ENCODE results near the gene CDK4. TPM values are rescaled to one million over a fixed set of nuclear protein-coding genes. Genes with fewer than 3 reads are reported as not detected.

CDK4 gene
- total and polyA plus RNA-seq, 2 of the 4 experiments (the other 2 are of a cell fraction), result 261 to 297 TPM

- POLR2A ChIA-PET (ENCODE audit: unreplicated experiment), result no interaction called here
- in situ Hi-C loops (cut with MboI; ENCODE audit: low sequenced_read_pairs), result no loop called here
Observed at GRCh38 chr12:57698414-57698813, 53.7 kb downstream of the CDK4 start.

More at GRCh38 chr12:57698414-57698813, 53.7 kb downstream of the CDK4 start:
- peaks cover 10% of the 10 kb centered on the region for H3K9me1 ChIP-seq (ENCODE audit: insufficient read depth, low read length)
- H4K20me1 ChIP-seq (ENCODE audit: insufficient read depth, low read length), result no peaks in the 10 kb centered on the region
- WGBS, 2 experiments (ENCODE audit: extremely low coverage in 2 of 2, insufficient read length in 1 of 2), result 93% methylated on average over 3 of the region's 3 CpGs; no CpG with 5 or more reads in 1 of the 2 experiments
- BruUV-seq (replicated peaks), result no TSS peak
- 0 out of 2 replicates have a peak, but pooled peaks cover 3% of the 10 kb centered on the region for H3K4me1 ChIP-seq (ENCODE audit: control insufficient read depth, insufficient read depth, low read length)
- H3K23ac ChIP-seq (ENCODE audit: low read depth, low read length), result no peak overlapping the region
- no peak overlapping the region for H2AFZ ChIP-seq (replicated peaks; ENCODE audit: low read length, poor library complexity)
- no peak overlapping the region for H4K91ac ChIP-seq (ENCODE audit: insufficient read depth, low read depth, low read length)
- no peak overlapping the region for H3K56ac ChIP-seq (ENCODE audit: extremely low read depth, insufficient read depth, low read length)
- H2BK120ac ChIP-seq (ENCODE audit: low read depth, low read length), result no peak overlapping the region
- no peak overlapping the region for H3K4me3 ChIP-seq (ENCODE audit: insufficient read depth, low read depth, low read length)
- ATAC-seq (ENCODE audit: low read depth), result no peak
- H4K8ac ChIP-seq (ENCODE audit: low read depth in 2 of 2, low read length in 2 of 2), result no peak overlapping the region
- H2BK5ac ChIP-seq (ENCODE audit: low read depth, low read length, poor library complexity, severe bottlenecking), result no peak overlapping the region
- H3K27ac ChIP-seq (ENCODE audit: insufficient read depth, low read length), result no peak overlapping the region
- CTCF ChIA-PET, result no interaction called here
- no peak overlapping the region for H4K5ac ChIP-seq (ENCODE audit: low read depth, low read length)
- no peak overlapping the region for H2AK9ac ChIP-seq (replicated peaks; ENCODE audit: low read depth, low read length, poor library complexity)
- H3K9me3 ChIP-seq (ENCODE audit: control insufficient read depth, insufficient read depth, low read length), result no peaks in the 10 kb centered on the region
- no peak overlapping the region for H2AK5ac ChIP-seq (ENCODE audit: low read depth, low read length)
- no peak overlapping the region for H3K14ac ChIP-seq (replicated peaks; ENCODE audit: low read depth, low read length)
- intact Hi-C loops (cut with micrococcal nuclease) (no loop called here), dilution Hi-C loops (cut with HindIII; ENCODE audit: low sequenced_read_pairs, unreplicated experiment) (no loop called here)
- no peak overlapping the region for H3K4ac ChIP-seq (ENCODE audit: low read depth, low read length)
- DNase-seq, result no peak
- peaks cover 20% of the 10 kb centered on the region for H3K36me3 ChIP-seq (ENCODE audit: control insufficient read depth, insufficient read depth, low read length)
- H3K4me2 ChIP-seq (ENCODE audit: low read depth, low read length), result no peak overlapping the region
- H3K27me3 ChIP-seq (ENCODE audit: control insufficient read depth, insufficient read depth, low read length), result no peaks in the 10 kb centered on the region
- no peak overlapping the region for H3K9ac ChIP-seq (ENCODE audit: low read depth, low read length)
- H3K79me1 ChIP-seq (ENCODE audit: low read depth in 1 of 2, low read length in 2 of 2), result peaks cover 12 to 33% of the 10 kb centered on the region in 2 experiments
- TF ChIP-seq FOS (IDR thresholded peaks at IDR 0.05; ENCODE audit: low read depth, low read length), result no peak
- no peak for TF ChIP-seq POLR2A (IDR thresholded peaks at IDR 0.05; ENCODE audit: low read depth, low read length)
- no peak for TF ChIP-seq SMC3 (IDR thresholded peaks at IDR 0.05; ENCODE audit: low read depth, low read length)
- TF ChIP-seq ELK1 (IDR thresholded peaks at IDR 0.05; ENCODE audit: borderline replicate concordance, low read depth, low read length), result no peak
- no peak for TF ChIP-seq MAFK (IDR thresholded peaks at IDR 0.05; ENCODE audit: low read depth, low read length)
- TF ChIP-seq RCOR1 (IDR thresholded peaks at IDR 0.05; ENCODE audit: insufficient replicate concordance, low read length), result no peak
- no peak for TF ChIP-seq RAD21 (IDR thresholded peaks at IDR 0.05; ENCODE audit: low read length)
- H2BK20ac ChIP-seq (ENCODE audit: low read depth, low read length), result no peak overlapping the region
- no peak overlapping the region for H2BK15ac ChIP-seq (ENCODE audit: low read depth, low read length)
- no peak overlapping the region for H3K18ac ChIP-seq (ENCODE audit: low read depth, low read length)

Small RNAs within 50 kb of the gene (microRNA-seq; reads per million reads assigned to microRNA genes)
- gene MIR6759 (ENCODE audit: unreplicated experiment), result not detected

Other genes starting within 250 kb of the CDK4 start
- 12.2 and 19.4 TPM in 2 replicates for gene DDIT3, start 231.8 kb downstream of the CDK4 start, total RNA-seq (2012; rRNA removed)
- 29.8 and 54.4 TPM in 2 replicates for gene DDIT3, start 231.8 kb downstream of the CDK4 start, polyA plus RNA-seq (2012; rRNA removed)
- gene MBD6, start 229.5 kb downstream of the CDK4 start, total RNA-seq (2012; rRNA removed), result 0.90 and 1.4 TPM in 2 replicates
- gene MBD6, start 229.5 kb downstream of the CDK4 start, polyA plus RNA-seq (2012; rRNA removed), result 7.9 and 9.3 TPM in 2 replicates
- gene DCTN2, start 205.1 kb downstream of the CDK4 start, total RNA-seq (2012; rRNA removed), result 114 and 125 TPM in 2 replicates
- 107 and 130 TPM in 2 replicates for gene DCTN2, start 205.1 kb downstream of the CDK4 start, polyA plus RNA-seq (2012; rRNA removed)
- gene KIF5A, start 202.3 kb downstream of the CDK4 start, total RNA-seq (2012; rRNA removed), result under 0.01 and 0.18 TPM in 2 replicates
- gene KIF5A, start 202.3 kb downstream of the CDK4 start, polyA plus RNA-seq (2012; rRNA removed), result 0.09 and 0.15 TPM in 2 replicates
- 12.5 and 14.4 TPM in 2 replicates for gene PIP4K2C, start 161.1 kb downstream of the CDK4 start, total RNA-seq (2012; rRNA removed)
- gene PIP4K2C, start 161.1 kb downstream of the CDK4 start, polyA plus RNA-seq (2012; rRNA removed), result 20.0 and 23.1 TPM in 2 replicates
- gene DTX3, start 147.5 kb downstream of the CDK4 start, total RNA-seq (2012; rRNA removed), result 2.8 and 2.9 TPM in 2 replicates
- gene DTX3, start 147.5 kb downstream of the CDK4 start, polyA plus RNA-seq (2012; rRNA removed), result 13.1 and 14.6 TPM in 2 replicates
- gene ARHGEF25, start 140.9 kb downstream of the CDK4 start, total RNA-seq (2012; rRNA removed), result 6.3 and 7.8 TPM in 2 replicates
- 17.1 and 17.9 TPM in 2 replicates for gene ARHGEF25, start 140.9 kb downstream of the CDK4 start, polyA plus RNA-seq (2012; rRNA removed)
- 0.18 and 0.28 TPM in 2 replicates for gene B4GALNT1, start 119.1 kb downstream of the CDK4 start, total RNA-seq (2012; rRNA removed)
- gene B4GALNT1, start 119.1 kb downstream of the CDK4 start, polyA plus RNA-seq (2012; rRNA removed), result 0.62 and 0.66 TPM in 2 replicates
- 159 and 182 TPM in 2 replicates for gene OS9, start 58.2 kb downstream of the CDK4 start, total RNA-seq (2012; rRNA removed)
- 188 and 272 TPM in 2 replicates for gene OS9, start 58.2 kb downstream of the CDK4 start, polyA plus RNA-seq (2012; rRNA removed)
- 0.18 and 0.28 TPM in 2 replicates for gene AGAP2, start 13.6 kb downstream of the CDK4 start, total RNA-seq (2012; rRNA removed)
- 0.03 and 0.07 TPM in 2 replicates for gene AGAP2, start 13.6 kb downstream of the CDK4 start, polyA plus RNA-seq (2012; rRNA removed)
- 51.1 and 71.2 TPM in 2 replicates for gene TSPAN31, start 7.3 kb downstream of the CDK4 start, total RNA-seq (2012; rRNA removed)
- 9.9 and 12.3 TPM in 2 replicates for gene TSPAN31, start 7.3 kb downstream of the CDK4 start, polyA plus RNA-seq (2012; rRNA removed)
- gene MARCHF9, start 2.8 kb upstream of the CDK4 start, total RNA-seq (2012; rRNA removed), result 1.1 TPM in 2 replicates
- 4.7 and 5.4 TPM in 2 replicates for gene MARCHF9, start 2.8 kb upstream of the CDK4 start, polyA plus RNA-seq (2012; rRNA removed)
- gene CYP27B1, start 14.8 kb upstream of the CDK4 start, total RNA-seq (2012; rRNA removed), result 0.36 and 0.56 TPM in 2 replicates
- gene CYP27B1, start 14.8 kb upstream of the CDK4 start, polyA plus RNA-seq (2012; rRNA removed), result 0.80 and 1.3 TPM in 2 replicates
- 10.8 and 12.4 TPM in 2 replicates for gene METTL1, start 19.8 kb upstream of the CDK4 start, total RNA-seq (2012; rRNA removed)
- gene METTL1, start 19.8 kb upstream of the CDK4 start, polyA plus RNA-seq (2012; rRNA removed), result 27.5 and 31.4 TPM in 2 replicates
- 3.2 and 3.6 TPM in 2 replicates for gene EEF1AKMT3, start 20.3 kb upstream of the CDK4 start, total RNA-seq (2012; rRNA removed)
- gene EEF1AKMT3, start 20.3 kb upstream of the CDK4 start, polyA plus RNA-seq (2012; rRNA removed), result 7.6 and 8.1 TPM in 2 replicates
- gene TSFM, start 30.5 kb upstream of the CDK4 start, total RNA-seq (2012; rRNA removed), result 10.8 and 11.5 TPM in 2 replicates
- gene TSFM, start 30.5 kb upstream of the CDK4 start, polyA plus RNA-seq (2012; rRNA removed), result 14.0 and 16.3 TPM in 2 replicates
- gene AVIL, start 66.4 kb upstream of the CDK4 start, total RNA-seq (2012; rRNA removed), result 1.1 and 1.3 TPM in 2 replicates
- gene AVIL, start 66.4 kb upstream of the CDK4 start, polyA plus RNA-seq (2012; rRNA removed), result 2.1 and 2.5 TPM in 2 replicates
- 79.4 and 114 TPM in 2 replicates for gene CTDSP2, start 94.4 kb upstream of the CDK4 start, total RNA-seq (2012; rRNA removed)
- 150 and 156 TPM in 2 replicates for gene CTDSP2, start 94.4 kb upstream of the CDK4 start, polyA plus RNA-seq (2012; rRNA removed)
- 7.2 TPM in 2 replicates for gene ATP23, start 189.3 kb upstream of the CDK4 start, total RNA-seq (2012; rRNA removed)
- gene ATP23, start 189.3 kb upstream of the CDK4 start, polyA plus RNA-seq (2012; rRNA removed), result 5.4 and 6.4 TPM in 2 replicates

All from IMR-90 (cell line).